Stimulated activated CD4-positive, alpha-beta T cell treated with anti-CD3 and anti-CD28 coated beads, Interleukin-2, amount 100 ng/mL, for 24 hours (primary cell): ENCODE results near the gene TPT1.
"Not testable (repeated sequence)": the region's sequence is repeated elsewhere in the genome, so short reads cannot be mapped to it uniquely, and the experiment has no call there.

Source experiments
- DNase-seq, 2 donors: peaks; one replicate each; pipeline ENCODE4 v3.0.0-alpha.2; 2020

Gene TPT1

GRCh38 chr13:45341034-45341798 lies at the start of gene TPT1:
Gene TPT1 (minus strand): TSS chr13:45341183. CDS start chr13:45341069, 114 bp downstream.
- peak; percentile 99 for DNase-seq

GRCh38 chr13:45390348-45390747 lies 49.4 kb upstream of the TPT1 start:
- not testable (repeated sequence) for DNase-seq

- DNase-seq: no peak
Measured at GRCh38 chr13:45388664-45389063, 47.7 kb upstream of the TPT1 start.

- not testable (repeated sequence) for DNase-seq
Measured at GRCh38 chr13:45386892-45387575, 46.1 kb upstream of the TPT1 start.

- no peak for DNase-seq
Measured at GRCh38 chr13:45385907-45386553, 45.0 kb upstream of the TPT1 start.

- no peak for DNase-seq
Measured at GRCh38 chr13:45385320-45385719, 44.3 kb upstream of the TPT1 start.

- no peak for DNase-seq
Measured at GRCh38 chr13:45384474-45385174, 43.6 kb upstream of the TPT1 start.

GRCh38 chr13:45382739-45383138 lies 41.8 kb upstream of the TPT1 start:
- not testable (repeated sequence) for DNase-seq

- DNase-seq: no peak
Measured at GRCh38 chr13:45381196-45381595, 40.2 kb upstream of the TPT1 start.

- not testable (repeated sequence) for DNase-seq
Measured at GRCh38 chr13:45380708-45381107, 39.7 kb upstream of the TPT1 start.

GRCh38 chr13:45379516-45379915 lies 38.5 kb upstream of the TPT1 start:
- not testable (repeated sequence) for DNase-seq

- not testable (repeated sequence) for DNase-seq
Measured at GRCh38 chr13:45378786-45379185, 37.8 kb upstream of the TPT1 start.

GRCh38 chr13:45377314-45377713 lies 36.3 kb upstream of the TPT1 start:
- not testable (repeated sequence) for DNase-seq

- DNase-seq: not testable (repeated sequence)
Measured at GRCh38 chr13:45376651-45377050, 35.7 kb upstream of the TPT1 start.

GRCh38 chr13:45374917-45375316 lies 33.9 kb upstream of the TPT1 start:
- DNase-seq: no peak

GRCh38 chr13:45373162-45373547 lies 32.2 kb upstream of the TPT1 start:
- no peak for DNase-seq

GRCh38 chr13:45372189-45373161 lies 31.5 kb upstream of the TPT1 start:
- no peak for DNase-seq

- peak; percentile 58 to 62 for DNase-seq
Measured at GRCh38 chr13:45370922-45371406, 30.0 kb upstream of the TPT1 start.

- DNase-seq: no peak
Measured at GRCh38 chr13:45369116-45369515, 28.1 kb upstream of the TPT1 start.

- DNase-seq: no peak
Measured at GRCh38 chr13:45368571-45368970, 27.6 kb upstream of the TPT1 start.

- peak in 1 of 2 donors; percentile 26 for DNase-seq
Measured at GRCh38 chr13:45368005-45368404, 27.0 kb upstream of the TPT1 start.

GRCh38 chr13:45367358-45367757 lies 26.4 kb upstream of the TPT1 start:
- peak; percentile 86 to 91 for DNase-seq
